NOMO-1 treated with dmso at 0.1 percent for 144 hours (cell line): ENCODE measurements around the gene ECT2L.
A peak's percentile ranks its signal among the peaks of the same experiment; 100 is the strongest.

ENCODE experiments used
- DNase-seq: peaks from one replicate; lab custom pipeline; 2025; ENCODE audit not compliant: unreplicated experiment; lab: John Stamatoyannopoulos, UW

The ECT2L gene

GRCh38 chr6:138803331-138803730 is 7.4 kb downstream of the ECT2L start:
- no peak for DNase-seq

- DNase-seq, result no peak
Observed at GRCh38 chr6:138803861-138804260, 8.0 kb downstream of the ECT2L start.

- DNase-seq, result no peak
Observed at GRCh38 chr6:138805016-138805765, 9.3 kb downstream of the ECT2L start.

GRCh38 chr6:138806889-138807288 is 11.0 kb downstream of the ECT2L start:
- DNase-seq, result no peak

GRCh38 chr6:138809677-138810076 is 13.8 kb downstream of the ECT2L start:
- DNase-seq, result no peak

- DNase-seq, result peak; percentile 43
Observed at GRCh38 chr6:138811866-138812265, 16.0 kb downstream of the ECT2L start.

GRCh38 chr6:138814179-138814834 is 18.4 kb downstream of the ECT2L start:
- DNase-seq, result no peak

- DNase-seq, result no peak
Observed at GRCh38 chr6:138815221-138815620, 19.3 kb downstream of the ECT2L start.

GRCh38 chr6:138815797-138816528 is 20.1 kb downstream of the ECT2L start:
- DNase-seq, result peak; percentile 45

GRCh38 chr6:138817799-138818198 is 21.9 kb downstream of the ECT2L start:
- no peak for DNase-seq

GRCh38 chr6:138818496-138819194 is 22.8 kb downstream of the ECT2L start:
- no peak for DNase-seq

- no peak for DNase-seq
Observed at GRCh38 chr6:138821519-138821918, 25.6 kb downstream of the ECT2L start.

GRCh38 chr6:138824482-138825144 is 28.7 kb downstream of the ECT2L start:
- DNase-seq, result no peak

GRCh38 chr6:138830248-138830647 is 34.4 kb downstream of the ECT2L start:
- no peak for DNase-seq

GRCh38 chr6:138832182-138832581 is 36.3 kb downstream of the ECT2L start:
- no peak for DNase-seq

- no peak for DNase-seq
Observed at GRCh38 chr6:138833816-138834539, 38.1 kb downstream of the ECT2L start.

GRCh38 chr6:138837246-138837645 is 41.4 kb downstream of the ECT2L start:
- DNase-seq, result no peak

GRCh38 chr6:138844192-138844591 is 48.3 kb downstream of the ECT2L start:
- DNase-seq, result no peak

- DNase-seq, result no peak
Observed at GRCh38 chr6:138847884-138848283, 52.0 kb downstream of the ECT2L start.

GRCh38 chr6:138848461-138848860 is 52.6 kb downstream of the ECT2L start:
- no peak for DNase-seq
